Measurements from ENCODE around the gene ADCY6. TPM values are rescaled to one million over a fixed set of nuclear protein-coding genes. Genes with fewer than 3 reads are reported as not detected.

Gene ADCY6
- polyA plus RNA-seq, 3 donors = 0.03 to 0.29 TPM; not detected in 1

DNA sequence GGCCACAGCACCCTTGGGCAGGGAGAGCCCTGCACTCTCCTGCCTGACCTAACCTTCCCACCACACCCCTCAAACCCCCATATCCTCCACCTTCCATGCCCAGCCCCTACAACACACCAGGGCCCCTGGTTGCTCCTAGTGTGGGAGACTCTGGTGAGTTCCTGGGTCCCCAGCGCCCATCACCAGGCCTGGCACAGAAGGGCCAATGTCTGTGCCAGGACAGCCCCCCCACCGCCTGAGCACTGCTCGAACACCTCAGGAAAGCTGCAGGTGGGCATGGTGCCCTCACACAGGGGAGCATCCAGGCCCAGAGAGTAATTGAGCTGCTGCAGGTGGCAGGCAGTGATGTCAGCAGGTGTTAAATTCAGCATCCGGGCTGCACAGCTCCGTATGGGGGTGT lies 15.2 kb downstream of the ADCY6 start:
- intact Hi-C loops (cut with micrococcal nuclease) = no loop called here
- peaks cover 0 to 1% (median 0%) of the 10 kb centered on the region in 3 donors for H3K27me3 Mint-ChIP-seq (ENCODE audit: low read depth in 3 of 3)
- Histone ChIP-seq H4K20me1 (ENCODE audit: insufficient read depth, low read length) (no peaks in the 10 kb centered on the region), H3K4me1 (ENCODE audit: control insufficient read depth in 1 of 2, insufficient read depth in 2 of 2, low read length in 2 of 2) (no peaks in the 10 kb centered on the region), H3K27me3 (ENCODE audit: control insufficient read depth in 2 of 2, insufficient read depth in 2 of 2, low read length in 2 of 2) (no peaks in the 10 kb centered on the region), H2AFZ (ENCODE audit: insufficient read depth, low read depth, low read length, poor library complexity, severe bottlenecking) (no peak overlapping the region), H3K4me3 (replicated peaks in 1 of 3; ENCODE audit: low read depth in 2 of 3, low read length in 3 of 3) (no peak overlapping the region), H3K9me3 (replicated peaks in 1 of 2; ENCODE audit: control insufficient read depth in 1 of 2, insufficient read depth in 1 of 2, low read length in 2 of 2) (no peaks in the 10 kb centered on the region), H3K27ac (ENCODE audit: low read depth in 1 of 2, low read length in 2 of 2) (no peak overlapping the region), H3K36me3 (replicated peaks in 1 of 2; ENCODE audit: control insufficient read depth in 1 of 2, insufficient read depth in 2 of 2, low read length in 2 of 2) (no peaks in the 10 kb centered on the region), H3K9ac (ENCODE audit: insufficient read depth, low read length, poor library complexity, severe bottlenecking) (no peak overlapping the region), H3K79me2 (ENCODE audit: insufficient read depth, low read length) (no peaks in the 10 kb centered on the region), H3K4me2 (replicated peaks; ENCODE audit: extremely low read depth, low read length, poor library complexity, severe bottlenecking) (no peak overlapping the region)
- H3K9me3 Mint-ChIP-seq = peaks cover 0 to 3% (median 0%) of the 10 kb centered on the region in 7 donors
- no peaks in the 10 kb centered on the region for H3K4me1 Mint-ChIP-seq
- no peak for DNase-seq
- TF ChIP-seq, protein P1, sequence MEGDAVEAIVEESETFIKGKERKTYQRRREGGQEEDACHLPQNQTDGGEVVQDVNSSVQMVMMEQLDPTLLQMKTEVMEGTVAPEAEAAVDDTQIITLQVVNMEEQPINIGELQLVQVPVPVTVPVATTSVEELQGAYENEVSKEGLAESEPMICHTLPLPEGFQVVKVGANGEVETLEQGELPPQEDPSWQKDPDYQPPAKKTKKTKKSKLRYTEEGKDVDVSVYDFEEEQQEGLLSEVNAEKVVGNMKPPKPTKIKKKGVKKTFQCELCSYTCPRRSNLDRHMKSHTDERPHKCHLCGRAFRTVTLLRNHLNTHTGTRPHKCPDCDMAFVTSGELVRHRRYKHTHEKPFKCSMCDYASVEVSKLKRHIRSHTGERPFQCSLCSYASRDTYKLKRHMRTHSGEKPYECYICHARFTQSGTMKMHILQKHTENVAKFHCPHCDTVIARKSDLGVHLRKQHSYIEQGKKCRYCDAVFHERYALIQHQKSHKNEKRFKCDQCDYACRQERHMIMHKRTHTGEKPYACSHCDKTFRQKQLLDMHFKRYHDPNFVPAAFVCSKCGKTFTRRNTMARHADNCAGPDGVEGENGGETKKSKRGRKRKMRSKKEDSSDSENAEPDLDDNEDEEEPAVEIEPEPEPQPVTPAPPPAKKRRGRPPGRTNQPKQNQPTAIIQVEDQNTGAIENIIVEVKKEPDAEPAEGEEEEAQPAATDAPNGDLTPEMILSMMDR (IDR thresholded peaks at IDR 0.05) = no peak
- WGBS (ENCODE audit: insufficient coverage) = 90% methylated on average over 4 of the region's 5 CpGs
- no peak overlapping the region for H3K4me3 Mint-ChIP-seq
- H3K36me3 Mint-ChIP-seq = no peaks in the 10 kb centered on the region
- H3K27ac Mint-ChIP-seq = no peak overlapping the region

DNA sequence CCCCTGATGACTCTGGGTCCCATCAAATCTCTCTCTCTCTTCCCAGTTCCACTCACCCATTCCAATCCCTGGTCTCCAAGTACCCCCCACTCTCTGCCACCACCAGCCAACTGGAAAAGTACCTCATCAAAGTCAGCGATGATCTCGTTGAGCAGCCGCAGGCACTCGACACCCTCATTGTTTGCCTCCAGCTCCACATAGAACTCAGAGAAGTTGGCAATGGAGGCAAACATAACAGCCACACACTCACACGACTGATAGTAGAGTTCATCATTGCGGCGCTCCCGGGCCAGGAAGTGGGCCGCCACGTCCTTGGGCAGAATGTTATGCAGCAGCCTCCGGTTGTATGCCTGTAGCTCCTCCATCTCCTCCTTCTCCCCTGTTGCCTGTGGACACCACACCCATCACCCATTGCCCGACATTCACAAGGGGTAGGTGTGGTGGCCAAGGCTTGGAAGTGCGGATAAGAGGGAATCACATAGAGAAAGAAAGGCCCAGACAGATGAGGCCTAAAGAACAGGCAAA lies 17.2 kb downstream of the ADCY6 start:
- 93% methylated on average over 10 of the region's 13 CpGs for WGBS (ENCODE audit: insufficient coverage)
- no peak overlapping the region for H3K27ac Mint-ChIP-seq
- H3K9me3 Mint-ChIP-seq = peaks cover 0 to 2% (median 0%) of the 10 kb centered on the region in 7 donors
- no peak overlapping the region for H3K4me3 Mint-ChIP-seq
- no peak overlapping the region for H3K9ac ChIP-seq (ENCODE audit: insufficient read depth, low read length, poor library complexity, severe bottlenecking)
- TF ChIP-seq, protein P1 (IDR thresholded peaks at IDR 0.05) = no peak
- H3K27me3 ChIP-seq (ENCODE audit: control insufficient read depth in 2 of 2, insufficient read depth in 2 of 2, low read length in 2 of 2) = no peaks in the 10 kb centered on the region
- no peak overlapping the region for H3K4me3 ChIP-seq (replicated peaks in 1 of 3; ENCODE audit: low read depth in 2 of 3, low read length in 3 of 3)
- H3K79me2 ChIP-seq (ENCODE audit: insufficient read depth, low read length) = no peaks in the 10 kb centered on the region
- H2AFZ ChIP-seq (ENCODE audit: insufficient read depth, low read depth, low read length, poor library complexity, severe bottlenecking) = no peak overlapping the region
- DNase-seq = no peak
- H4K20me1 ChIP-seq (ENCODE audit: insufficient read depth, low read length) = no peaks in the 10 kb centered on the region
- no peak overlapping the region for H3K27ac ChIP-seq (ENCODE audit: low read depth in 1 of 2, low read length in 2 of 2)
- peaks cover under 1% of the 10 kb centered on the region for H3K4me1 Mint-ChIP-seq
- intact Hi-C loops (cut with micrococcal nuclease) = no loop called here
- no peaks in the 10 kb centered on the region for H3K36me3 Mint-ChIP-seq
- peaks cover 0 to 1% of the 10 kb centered on the region in 2 donors for H3K4me1 ChIP-seq (ENCODE audit: control insufficient read depth in 1 of 2, insufficient read depth in 2 of 2, low read length in 2 of 2)
- H3K27me3 Mint-ChIP-seq (ENCODE audit: low read depth in 3 of 3) = no peaks in the 10 kb centered on the region
- H3K36me3 ChIP-seq (replicated peaks in 1 of 2; ENCODE audit: control insufficient read depth in 1 of 2, insufficient read depth in 2 of 2, low read length in 2 of 2) = no peaks in the 10 kb centered on the region
- H3K9me3 ChIP-seq (replicated peaks in 1 of 2; ENCODE audit: control insufficient read depth in 1 of 2, insufficient read depth in 1 of 2, low read length in 2 of 2) = no peaks in the 10 kb centered on the region
- H3K4me2 ChIP-seq (replicated peaks; ENCODE audit: extremely low read depth, low read length, poor library complexity, severe bottlenecking) = no peak overlapping the region

Measured in CD14-positive monocyte (primary cell).